ENCODE data around the gene TGFBR3L. TPM values are rescaled to one million over a fixed set of nuclear protein-coding genes. Genes with fewer than 3 reads are reported as not detected.
A peak's percentile ranks its signal among the peaks of the same experiment; 100 is the strongest.

TGFBR3L gene
- total and polyA plus RNA-seq, 2 of the 13 experiments (the other 11 are each of a cell fraction or from before 2014, with no cell fraction given): 0.20 to 1.0 TPM

- TF ChIP-seq, protein P1, sequence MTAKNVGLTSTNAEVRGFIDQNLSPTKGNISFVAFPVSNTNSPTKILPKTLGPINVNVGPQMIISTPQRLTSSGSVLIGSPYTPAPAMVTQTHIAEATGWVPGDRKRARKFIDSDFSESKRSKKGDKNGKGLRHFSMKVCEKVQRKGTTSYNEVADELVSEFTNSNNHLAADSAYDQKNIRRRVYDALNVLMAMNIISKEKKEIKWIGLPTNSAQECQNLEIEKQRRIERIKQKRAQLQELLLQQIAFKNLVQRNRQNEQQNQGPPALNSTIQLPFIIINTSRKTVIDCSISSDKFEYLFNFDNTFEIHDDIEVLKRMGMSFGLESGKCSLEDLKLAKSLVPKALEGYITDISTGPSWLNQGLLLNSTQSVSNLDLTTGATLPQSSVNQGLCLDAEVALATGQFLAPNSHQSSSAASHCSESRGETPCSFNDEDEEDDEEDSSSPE (CRISPR knock-in tag; IDR thresholded peaks at IDR 0.05): peak; percentile 87
- TF ChIP-seq, protein P2, sequence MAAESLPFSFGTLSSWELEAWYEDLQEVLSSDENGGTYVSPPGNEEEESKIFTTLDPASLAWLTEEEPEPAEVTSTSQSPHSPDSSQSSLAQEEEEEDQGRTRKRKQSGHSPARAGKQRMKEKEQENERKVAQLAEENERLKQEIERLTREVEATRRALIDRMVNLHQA (CRISPR knock-in tag; IDR thresholded peaks at IDR 0.05): no peak
- 0 out of 2 replicates have a peak, but pooled peaks have one; percentile 70 for TF ChIP-seq FOXM1 (CRISPR knock-in tag; IDR thresholded peaks at IDR 0.05)
- peak; percentile 88; the same call in 1 of the 2 replicates for TF ChIP-seq ZNF142 (CRISPR knock-in tag; IDR thresholded peaks at IDR 0.05)
- peak; percentile 71; the same call in 1 of the 2 replicates for TF ChIP-seq STAT5B (CRISPR knock-in tag; IDR thresholded peaks at IDR 0.05)
- peak; percentile 60; the same call in 1 of the 2 replicates for TF ChIP-seq HDAC2 (CRISPR knock-in tag; IDR thresholded peaks at IDR 0.05)
- TF ChIP-seq KMT2B (CRISPR knock-in tag; IDR thresholded peaks at IDR 0.05): peak; percentile 34; the same call in 1 of the 2 replicates
- TF ChIP-seq DMAP1 (CRISPR knock-in tag; IDR thresholded peaks at IDR 0.05): 0 out of 2 replicates have a peak, but pooled peaks have one; percentile 25
- peak; percentile 46; the same call in 1 of the 2 replicates for TF ChIP-seq YEATS4 (CRISPR knock-in tag; IDR thresholded peaks at IDR 0.05; ENCODE audit: borderline replicate concordance)
- no peak; the same call in 1 of the 2 replicates for TF ChIP-seq KLF15 (CRISPR knock-in tag; IDR thresholded peaks at IDR 0.05; ENCODE audit: borderline replicate concordance)
- no peak for TF ChIP-seq KIAA2018 (CRISPR knock-in tag; IDR thresholded peaks at IDR 0.05; ENCODE audit: borderline replicate concordance)
Measured at GRCh38 chr19:7925171-7925851, 10.7 kb downstream of the TGFBR3L start (continued).

All from HepG2 (cell line).